T-helper 2 cell treated with Interferon-gamma antibody and Interleukin-4, amounts not matched to agents 5 μg/mL and 100 μg/mL, for 36 hours (primary cell): Measurements from ENCODE around the gene MAP3K12.
A peak's percentile ranks its signal among the peaks of the same experiment; 100 is the strongest.

ENCODE experiments used
- DNase-seq: peaks from one replicate; pipeline ENCODE4 v3.0.0; 2021; ENCODE audit warnings: low spot score
- H3K27ac Mint-ChIP-seq: one replicate; pipeline ENCODE4 v1.8.0; 2021; ENCODE audit warnings: mild to moderate bottlenecking, mixed read lengths
- H3K27me3 Mint-ChIP-seq: one replicate; pipeline ENCODE4 v1.8.0; 2021; ENCODE audit warnings: low read depth, mixed read lengths
- H3K36me3 Mint-ChIP-seq: one replicate; pipeline ENCODE4 v1.8.0; 2021; ENCODE audit warnings: low read depth, mixed read lengths
- H3K4me1 Mint-ChIP-seq: one replicate; pipeline ENCODE4 v1.8.0; 2021; ENCODE audit warnings: low read depth, mixed read lengths
- H3K4me3 Mint-ChIP-seq: one replicate; pipeline ENCODE4 v1.8.0; 2022; ENCODE audit warnings: mild to moderate bottlenecking, moderate library complexity, mixed read lengths
- H3K9me3 Mint-ChIP-seq: one replicate; pipeline ENCODE4 v1.8.0; 2021; ENCODE audit warnings: mixed read lengths

MAP3K12 gene

GRCh38 chr12:53504004-53504920 lies 5.0 kb upstream of the MAP3K12 start:
- no peaks in the 10 kb centered on the region for H3K9me3 Mint-ChIP-seq
- no peak overlapping the region for H3K27ac Mint-ChIP-seq
- peaks cover 20% of the 10 kb centered on the region for H3K4me1 Mint-ChIP-seq
- DNase-seq, result no peak
- no peaks in the 10 kb centered on the region for H3K27me3 Mint-ChIP-seq
- H3K4me3 Mint-ChIP-seq, result no peak overlapping the region
- peaks cover 11% of the 10 kb centered on the region for H3K36me3 Mint-ChIP-seq

GRCh38 chr12:53502983-53503728 lies 3.9 kb upstream of the MAP3K12 start:
- Mint-ChIP-seq H3K9me3 (no peaks in the 10 kb centered on the region), H3K36me3 (peaks cover 12% of the 10 kb centered on the region), H3K4me1 (peaks cover 23% of the 10 kb centered on the region), H3K27ac (no peak overlapping the region), H3K4me3 (peak overlapping the region; percentile 38), H3K27me3 (no peaks in the 10 kb centered on the region)
- DNase-seq, result no peak

GRCh38 chr12:53502331-53502730 lies 3.1 kb upstream of the MAP3K12 start:
- peaks cover 12% of the 10 kb centered on the region for H3K36me3 Mint-ChIP-seq
- H3K27me3 Mint-ChIP-seq, result no peaks in the 10 kb centered on the region
- H3K9me3 Mint-ChIP-seq, result no peaks in the 10 kb centered on the region
- peak overlapping the region; percentile 90 for H3K4me3 Mint-ChIP-seq
- no peak overlapping the region for H3K27ac Mint-ChIP-seq
- no peak for DNase-seq
- H3K4me1 Mint-ChIP-seq, result peaks cover 28% of the 10 kb centered on the region

- H3K27ac Mint-ChIP-seq, result peak overlapping the region; percentile 95
- H3K4me1 Mint-ChIP-seq, result peaks cover 28% of the 10 kb centered on the region
- DNase-seq, result no peak
- no peaks in the 10 kb centered on the region for H3K27me3 Mint-ChIP-seq
- no peaks in the 10 kb centered on the region for H3K9me3 Mint-ChIP-seq
- peaks cover 12% of the 10 kb centered on the region for H3K36me3 Mint-ChIP-seq
- peak overlapping the region; percentile 90 for H3K4me3 Mint-ChIP-seq
These were observed 2.4 kb upstream of the MAP3K12 start for GRCh38 chr12:53501615-53502181.

- Mint-ChIP-seq H3K4me3 (peak within 1 kb of the TSS; percentile 90), H3K27me3 (no peaks in the 10 kb centered on the region), H3K9me3 (no peaks in the 10 kb centered on the region), H3K36me3 (peaks cover 16% of the 10 kb centered on the region), H3K27ac (peak within 1 kb of the TSS; percentile 95), H3K4me1 (peaks cover 32% of the 10 kb centered on the region)
- DNase-seq, result peak; percentile 94
These were observed 1.7 kb upstream of the MAP3K12 start, which contains the start of gene TARBP2 for GRCh38 chr12:53500776-53501614. Gene TARBP2 (plus strand): TSS chr12:53501283. CDS start chr12:53501409, 126 bp downstream.

DNA sequence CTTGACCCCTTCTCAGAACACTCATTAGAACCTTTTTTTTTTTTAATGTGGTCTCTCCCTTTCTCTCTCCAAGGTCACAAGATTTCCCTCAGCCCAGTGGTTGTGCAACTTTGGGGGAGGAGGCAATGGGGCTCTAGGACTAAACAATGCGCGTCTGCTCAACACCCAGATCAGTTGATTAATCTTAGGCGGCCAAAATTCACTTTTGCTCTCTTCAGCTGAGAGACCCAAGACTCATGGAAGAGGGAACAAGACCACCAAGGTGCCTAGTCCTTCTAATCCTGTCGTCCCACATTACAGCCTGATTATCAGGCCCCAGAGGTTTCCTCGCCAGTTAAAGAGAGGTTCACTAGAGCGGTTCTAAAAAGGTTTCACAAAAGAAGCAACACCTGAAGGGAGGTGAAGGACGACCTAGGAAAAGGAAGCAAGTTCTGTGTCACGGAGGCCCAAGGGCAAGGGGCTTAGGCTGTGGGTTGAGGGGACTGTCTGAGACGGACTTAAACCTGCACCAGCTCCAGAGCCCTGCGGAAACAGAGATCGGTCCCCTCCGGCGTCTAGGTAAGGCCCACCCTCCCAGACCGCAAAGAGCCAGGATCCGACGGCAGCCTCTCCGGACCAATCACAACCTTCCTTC lies 1.0 kb upstream of the MAP3K12 start:
- DNase-seq, result no peak
- no peaks in the 10 kb centered on the region for H3K9me3 Mint-ChIP-seq
- peak overlapping the region; percentile 90 for H3K4me3 Mint-ChIP-seq
- H3K4me1 Mint-ChIP-seq, result peaks cover 32% of the 10 kb centered on the region
- H3K27me3 Mint-ChIP-seq, result no peaks in the 10 kb centered on the region
- peaks cover 14% of the 10 kb centered on the region for H3K36me3 Mint-ChIP-seq
- peak overlapping the region; percentile 95 for H3K27ac Mint-ChIP-seq

- DNase-seq, result no peak
- H3K27ac Mint-ChIP-seq, result peak overlapping the region; percentile 95
These were observed 1.0 kb downstream of the MAP3K12 start for GRCh38 chr12:53498235-53498630.

GRCh38 chr12:53497461-53497860 lies 1.8 kb downstream of the MAP3K12 start:
- Mint-ChIP-seq H3K4me1 (peaks cover 43% of the 10 kb centered on the region), H3K27ac (no peak overlapping the region), H3K9me3 (no peaks in the 10 kb centered on the region)

More at GRCh38 chr12:53498235-53498630, 1.0 kb downstream of the MAP3K12 start:
- peak overlapping the region; percentile 94 for H3K4me3 Mint-ChIP-seq
- peaks cover 41% of the 10 kb centered on the region for H3K4me1 Mint-ChIP-seq
- no peaks in the 10 kb centered on the region for H3K27me3 Mint-ChIP-seq
- peaks cover 6% of the 10 kb centered on the region for H3K36me3 Mint-ChIP-seq
- no peaks in the 10 kb centered on the region for H3K9me3 Mint-ChIP-seq

DNA sequence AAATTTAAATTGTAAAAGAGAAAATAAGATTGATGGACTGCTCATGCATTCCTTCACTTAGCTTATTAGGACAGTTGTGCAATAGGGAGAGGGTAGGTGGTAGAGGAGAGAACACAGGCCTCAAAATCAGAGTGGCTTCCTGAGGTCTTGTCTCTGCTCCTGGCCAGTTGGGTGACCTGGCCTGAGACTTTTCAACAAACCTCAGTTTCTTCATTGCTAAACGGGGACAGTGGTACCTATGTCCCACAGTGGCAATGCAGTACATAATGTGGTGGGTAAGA lies 2.6 kb downstream of the MAP3K12 start:
- H3K27ac Mint-ChIP-seq, result no peak overlapping the region
- no peak for DNase-seq
- H3K27me3 Mint-ChIP-seq, result no peaks in the 10 kb centered on the region
- peaks cover 43% of the 10 kb centered on the region for H3K4me1 Mint-ChIP-seq
- no peak overlapping the region for H3K4me3 Mint-ChIP-seq
- H3K36me3 Mint-ChIP-seq, result peaks cover 6% of the 10 kb centered on the region
- H3K9me3 Mint-ChIP-seq, result no peaks in the 10 kb centered on the region

More at GRCh38 chr12:53497461-53497860, 1.8 kb downstream of the MAP3K12 start:
- H3K4me3 Mint-ChIP-seq, result peak overlapping the region; percentile 4
- peaks cover 6% of the 10 kb centered on the region for H3K36me3 Mint-ChIP-seq
- DNase-seq, result no peak
- no peaks in the 10 kb centered on the region for H3K27me3 Mint-ChIP-seq

DNA sequence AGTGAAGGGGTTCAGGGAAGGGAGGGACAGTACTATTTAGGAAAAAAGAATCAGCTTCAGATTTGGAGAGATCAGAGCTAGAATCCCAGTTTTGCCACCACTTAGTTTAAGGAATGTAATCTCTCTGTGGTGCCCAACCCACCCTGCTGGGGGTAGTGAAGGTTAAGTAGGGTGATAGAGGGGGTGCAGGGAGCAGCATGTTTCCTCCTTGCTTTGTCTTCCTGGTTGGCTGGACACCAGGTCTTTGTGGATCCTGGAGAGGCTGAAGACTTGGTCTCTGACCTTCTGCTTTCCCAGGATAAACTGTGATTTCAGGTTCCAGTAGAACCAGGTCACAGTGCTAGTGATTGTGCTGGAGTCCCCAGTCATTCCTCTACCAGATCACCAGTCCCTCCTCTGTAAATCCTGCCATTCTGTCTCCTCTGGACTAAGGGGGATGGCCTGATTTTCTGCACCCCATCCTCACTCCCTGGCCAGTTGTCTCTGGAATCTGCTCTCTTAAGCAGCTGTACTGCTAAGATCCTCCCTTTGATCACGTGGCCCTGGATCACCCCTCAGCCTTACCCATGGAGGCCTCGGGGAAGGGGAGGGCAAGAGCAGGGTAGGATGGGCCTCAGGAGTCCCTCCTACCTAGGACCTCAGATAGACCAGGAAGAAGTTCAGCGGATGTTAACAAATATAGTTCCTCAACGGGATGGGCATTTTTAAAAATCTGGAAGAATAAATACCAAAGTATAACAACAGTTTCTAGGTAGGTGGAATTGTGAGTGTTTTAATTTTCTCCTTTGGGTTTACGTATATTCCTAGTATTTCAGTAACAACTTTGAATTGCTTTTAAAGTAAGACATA lies 3.1 kb downstream of the MAP3K12 start:
- no peak for DNase-seq
- Mint-ChIP-seq H3K4me1 (peaks cover 43% of the 10 kb centered on the region), H3K4me3 (no peak overlapping the region), H3K36me3 (peaks cover 6% of the 10 kb centered on the region), H3K27me3 (no peaks in the 10 kb centered on the region), H3K27ac (no peak overlapping the region), H3K9me3 (no peaks in the 10 kb centered on the region)

GRCh38 chr12:53493610-53494391 lies 5.5 kb downstream of the MAP3K12 start:
- H3K9me3 Mint-ChIP-seq, result no peaks in the 10 kb centered on the region
- peak overlapping the region; percentile 72 for H3K27ac Mint-ChIP-seq
- peak overlapping the region; percentile 88 for H3K4me3 Mint-ChIP-seq
- H3K27me3 Mint-ChIP-seq, result no peaks in the 10 kb centered on the region
- H3K4me1 Mint-ChIP-seq, result peaks cover 34% of the 10 kb centered on the region
- DNase-seq, result no peak
- H3K36me3 Mint-ChIP-seq, result peaks cover 6% of the 10 kb centered on the region
